ENCODE results near the gene TRIM16. TPM values are rescaled to one million over a fixed set of nuclear protein-coding genes. Genes with fewer than 3 reads are reported as not detected.
"Not testable (repeated sequence)": the region's sequence is repeated elsewhere in the genome, so short reads cannot be mapped to it uniquely, and the experiment has no call there.

The TRIM16 gene
- total RNA-seq, 1 donor from 2014 or later: 15.9 TPM

DNA sequence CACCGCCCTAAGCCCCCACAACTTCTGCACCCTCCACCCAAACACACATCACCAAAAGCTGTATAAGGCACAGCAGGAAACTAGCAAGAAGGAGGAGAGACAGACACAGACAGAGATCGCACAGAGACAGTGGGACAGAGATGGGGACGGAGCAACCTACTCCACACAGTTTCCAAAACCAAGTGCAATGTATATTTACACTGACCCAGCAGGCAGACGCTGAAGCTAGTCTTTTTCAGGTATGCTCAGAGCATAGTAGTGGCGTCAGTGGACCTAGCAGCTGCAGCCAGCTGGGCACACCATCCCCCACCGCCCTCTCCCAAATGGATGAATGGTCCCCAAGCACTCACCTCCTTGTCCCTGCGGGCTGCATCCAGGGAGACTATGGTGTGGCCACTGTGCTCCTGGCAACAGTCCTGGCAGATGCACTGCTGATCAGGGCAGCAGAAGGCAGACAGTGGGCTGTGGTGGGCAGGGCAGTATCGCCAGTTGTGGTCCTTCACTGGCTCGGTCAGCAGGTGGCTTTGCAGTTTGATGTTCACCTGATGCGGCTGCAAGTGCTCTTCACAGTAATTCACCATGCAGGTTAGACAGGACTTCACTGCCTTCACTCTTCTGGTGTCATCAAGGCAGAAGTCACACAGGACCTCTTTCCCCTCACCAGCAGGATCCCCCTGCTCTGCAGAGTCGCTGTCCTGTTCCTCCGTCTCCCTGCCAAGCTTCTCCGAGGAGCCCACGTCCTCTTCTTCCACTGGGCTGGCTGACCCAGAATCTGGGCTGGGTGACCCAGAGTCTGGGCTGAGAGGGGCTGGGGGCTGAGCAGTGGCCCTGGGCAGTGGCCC lies 33.1 kb downstream of the TRIM16 start:
- TF ChIP-seq, protein P1, sequence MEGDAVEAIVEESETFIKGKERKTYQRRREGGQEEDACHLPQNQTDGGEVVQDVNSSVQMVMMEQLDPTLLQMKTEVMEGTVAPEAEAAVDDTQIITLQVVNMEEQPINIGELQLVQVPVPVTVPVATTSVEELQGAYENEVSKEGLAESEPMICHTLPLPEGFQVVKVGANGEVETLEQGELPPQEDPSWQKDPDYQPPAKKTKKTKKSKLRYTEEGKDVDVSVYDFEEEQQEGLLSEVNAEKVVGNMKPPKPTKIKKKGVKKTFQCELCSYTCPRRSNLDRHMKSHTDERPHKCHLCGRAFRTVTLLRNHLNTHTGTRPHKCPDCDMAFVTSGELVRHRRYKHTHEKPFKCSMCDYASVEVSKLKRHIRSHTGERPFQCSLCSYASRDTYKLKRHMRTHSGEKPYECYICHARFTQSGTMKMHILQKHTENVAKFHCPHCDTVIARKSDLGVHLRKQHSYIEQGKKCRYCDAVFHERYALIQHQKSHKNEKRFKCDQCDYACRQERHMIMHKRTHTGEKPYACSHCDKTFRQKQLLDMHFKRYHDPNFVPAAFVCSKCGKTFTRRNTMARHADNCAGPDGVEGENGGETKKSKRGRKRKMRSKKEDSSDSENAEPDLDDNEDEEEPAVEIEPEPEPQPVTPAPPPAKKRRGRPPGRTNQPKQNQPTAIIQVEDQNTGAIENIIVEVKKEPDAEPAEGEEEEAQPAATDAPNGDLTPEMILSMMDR (IDR thresholded peaks at IDR 0.05; ENCODE audit: partially characterized antibody, unreplicated experiment): no peak
- Mint-ChIP-seq H3K27me3 (ENCODE audit: unreplicated experiment) (peaks cover 7% of the 10 kb centered on the region), H3K4me1 (ENCODE audit: low read depth, unreplicated experiment) (peaks cover 12% of the 10 kb centered on the region), H3K27ac (ENCODE audit: unreplicated experiment) (peak overlapping the region; percentile 48), H3K4me3 (ENCODE audit: unreplicated experiment) (peak overlapping the region; percentile 47), H3K36me3 (ENCODE audit: unreplicated experiment) (no peaks in the 10 kb centered on the region), H3K9me3 (ENCODE audit: unreplicated experiment) (peaks cover 2% of the 10 kb centered on the region)
- peak; percentile 19 for DNase-seq

DNA sequence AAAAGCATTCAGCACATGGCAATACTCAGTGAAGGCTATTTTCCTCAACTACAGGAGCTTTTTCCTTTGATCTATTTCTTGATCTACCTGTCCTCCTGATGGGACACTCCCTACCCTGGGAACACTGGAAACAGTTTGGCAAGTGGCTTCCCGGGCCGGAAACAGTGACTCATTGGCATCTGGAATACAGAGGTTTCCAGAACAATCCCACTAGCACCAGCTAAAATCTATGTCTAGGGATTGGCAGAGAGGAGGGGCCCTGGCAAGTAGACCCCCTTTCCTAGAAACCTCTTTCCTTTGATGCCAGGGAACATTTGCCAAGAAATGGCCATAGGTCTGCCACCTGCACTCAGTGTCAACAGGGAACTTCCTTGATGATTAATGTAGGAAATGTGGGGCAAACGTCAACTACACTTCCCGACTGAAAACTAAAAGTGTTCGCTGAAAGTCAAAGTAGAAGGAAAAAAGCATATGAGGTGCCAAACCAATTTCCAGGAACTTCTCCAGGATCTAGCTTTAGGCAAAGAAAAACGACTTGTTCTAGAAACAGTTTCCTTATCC lies 34.2 kb downstream of the TRIM16 start:
- peaks cover 7% of the 10 kb centered on the region for H3K27me3 Mint-ChIP-seq (ENCODE audit: unreplicated experiment)
- peaks cover 3% of the 10 kb centered on the region for H3K9me3 Mint-ChIP-seq (ENCODE audit: unreplicated experiment)
- no peaks in the 10 kb centered on the region for H3K36me3 Mint-ChIP-seq (ENCODE audit: unreplicated experiment)
- no peak for DNase-seq
- TF ChIP-seq, protein P1 (IDR thresholded peaks at IDR 0.05; ENCODE audit: partially characterized antibody, unreplicated experiment): no peak
- peaks cover 21% of the 10 kb centered on the region for H3K4me1 Mint-ChIP-seq (ENCODE audit: low read depth, unreplicated experiment)
- no peak overlapping the region for H3K4me3 Mint-ChIP-seq (ENCODE audit: unreplicated experiment)
- H3K27ac Mint-ChIP-seq (ENCODE audit: unreplicated experiment): no peak overlapping the region

DNA sequence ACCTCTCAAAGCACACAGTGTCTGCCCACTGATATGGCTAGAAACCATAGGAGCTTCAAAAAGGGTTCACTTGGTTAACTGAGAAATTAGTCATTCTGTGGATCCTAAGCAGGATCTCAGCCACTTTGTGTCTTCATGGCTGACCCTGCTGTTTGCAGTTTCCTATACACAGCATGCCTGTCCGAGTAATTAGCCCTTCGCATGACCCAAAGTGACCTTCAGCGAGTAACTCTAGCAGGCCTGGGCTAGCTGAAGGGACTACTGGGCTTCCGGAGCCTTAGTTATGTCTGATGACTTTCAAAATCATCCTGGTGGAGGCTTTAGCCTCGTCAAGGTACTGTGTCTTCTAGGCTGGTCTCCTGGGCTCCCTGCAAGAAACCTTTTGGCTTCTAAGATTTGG lies 35.7 kb downstream of the TRIM16 start:
- DNase-seq: no peak
- Mint-ChIP-seq H3K4me1 (ENCODE audit: low read depth, unreplicated experiment) (peaks cover 21% of the 10 kb centered on the region), H3K9me3 (ENCODE audit: unreplicated experiment) (peaks cover 3% of the 10 kb centered on the region), H3K4me3 (ENCODE audit: unreplicated experiment) (no peak overlapping the region), H3K36me3 (ENCODE audit: unreplicated experiment) (no peaks in the 10 kb centered on the region), H3K27ac (ENCODE audit: unreplicated experiment) (no peak overlapping the region), H3K27me3 (ENCODE audit: unreplicated experiment) (peaks cover 5% of the 10 kb centered on the region)
- TF ChIP-seq, protein P1 (IDR thresholded peaks at IDR 0.05; ENCODE audit: partially characterized antibody, unreplicated experiment): no peak

DNA sequence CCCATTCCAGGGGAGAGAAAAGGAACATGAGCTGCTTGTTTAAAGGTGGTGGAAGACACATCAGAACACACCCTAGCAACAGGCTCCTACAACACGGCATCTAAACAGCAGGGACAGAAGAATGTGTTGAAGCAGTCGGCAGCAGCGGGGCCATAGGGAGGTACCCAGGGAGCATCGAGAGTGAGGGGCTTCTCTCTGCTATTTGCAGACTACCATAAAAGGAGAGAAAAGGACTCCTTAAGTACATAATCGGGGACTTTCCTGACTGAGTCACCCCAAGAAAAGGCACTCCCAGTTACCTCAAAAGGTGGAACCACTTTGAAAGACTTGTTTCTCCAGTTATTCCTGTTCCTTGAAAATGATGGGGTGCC lies 38.2 kb downstream of the TRIM16 start:
- DNase-seq; H3K4me3 Mint-ChIP-seq (ENCODE audit: unreplicated experiment); H3K27me3 Mint-ChIP-seq (ENCODE audit: unreplicated experiment); H3K36me3 Mint-ChIP-seq (ENCODE audit: unreplicated experiment); H3K9me3 Mint-ChIP-seq (ENCODE audit: unreplicated experiment): not testable (repeated sequence)
- peaks cover 13% of the 10 kb centered on the region for H3K4me1 Mint-ChIP-seq (ENCODE audit: low read depth, unreplicated experiment)
- H3K27ac Mint-ChIP-seq (ENCODE audit: unreplicated experiment): peak overlapping the region; percentile 4

DNA sequence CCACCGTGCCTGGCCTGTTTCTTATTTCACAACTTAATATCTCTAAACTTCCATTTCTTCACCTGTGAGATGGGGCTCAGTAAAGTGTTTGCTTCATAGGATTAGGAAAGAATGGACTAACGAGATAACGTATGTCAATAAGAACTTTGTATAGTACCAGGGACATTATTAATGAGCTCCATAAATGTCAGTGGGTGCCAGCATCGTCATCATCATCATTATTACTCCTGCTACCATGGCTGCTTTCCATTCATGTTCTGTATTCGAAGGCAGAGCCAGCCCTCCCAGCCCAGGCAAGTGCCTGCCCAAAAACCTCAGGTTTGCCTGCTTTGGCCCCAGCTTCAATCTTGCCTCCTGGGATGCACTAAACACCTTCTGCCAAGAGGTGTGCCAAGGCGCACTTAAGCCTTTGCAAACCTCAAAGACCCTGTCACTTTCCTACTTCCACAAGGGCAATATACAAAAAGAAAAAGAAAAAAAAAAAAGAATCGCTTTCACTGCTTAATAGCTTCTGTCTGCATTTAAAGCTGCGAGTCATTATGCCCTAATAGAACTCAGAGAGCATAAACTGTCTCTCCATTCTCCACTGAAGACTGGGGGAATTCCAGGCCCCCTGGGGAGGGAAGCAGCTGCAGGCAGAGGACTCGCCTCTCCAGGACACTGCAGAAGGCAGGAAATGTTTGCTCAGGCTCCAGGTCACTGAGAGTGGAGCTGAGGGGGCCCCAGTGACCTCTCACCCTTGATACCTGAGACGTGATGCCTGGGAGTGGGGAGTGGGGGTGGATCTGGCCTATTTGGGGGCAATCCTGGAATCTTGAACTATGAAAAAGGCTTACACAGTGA lies 38.8 kb downstream of the TRIM16 start:
- H3K27ac Mint-ChIP-seq (ENCODE audit: unreplicated experiment): peak overlapping the region; percentile 4
- not testable (repeated sequence) for H3K4me3 Mint-ChIP-seq (ENCODE audit: unreplicated experiment); H3K4me1 Mint-ChIP-seq (ENCODE audit: low read depth, unreplicated experiment); H3K36me3 Mint-ChIP-seq (ENCODE audit: unreplicated experiment); H3K27me3 Mint-ChIP-seq (ENCODE audit: unreplicated experiment); H3K9me3 Mint-ChIP-seq (ENCODE audit: unreplicated experiment)
- DNase-seq: peak; percentile 69

DNA sequence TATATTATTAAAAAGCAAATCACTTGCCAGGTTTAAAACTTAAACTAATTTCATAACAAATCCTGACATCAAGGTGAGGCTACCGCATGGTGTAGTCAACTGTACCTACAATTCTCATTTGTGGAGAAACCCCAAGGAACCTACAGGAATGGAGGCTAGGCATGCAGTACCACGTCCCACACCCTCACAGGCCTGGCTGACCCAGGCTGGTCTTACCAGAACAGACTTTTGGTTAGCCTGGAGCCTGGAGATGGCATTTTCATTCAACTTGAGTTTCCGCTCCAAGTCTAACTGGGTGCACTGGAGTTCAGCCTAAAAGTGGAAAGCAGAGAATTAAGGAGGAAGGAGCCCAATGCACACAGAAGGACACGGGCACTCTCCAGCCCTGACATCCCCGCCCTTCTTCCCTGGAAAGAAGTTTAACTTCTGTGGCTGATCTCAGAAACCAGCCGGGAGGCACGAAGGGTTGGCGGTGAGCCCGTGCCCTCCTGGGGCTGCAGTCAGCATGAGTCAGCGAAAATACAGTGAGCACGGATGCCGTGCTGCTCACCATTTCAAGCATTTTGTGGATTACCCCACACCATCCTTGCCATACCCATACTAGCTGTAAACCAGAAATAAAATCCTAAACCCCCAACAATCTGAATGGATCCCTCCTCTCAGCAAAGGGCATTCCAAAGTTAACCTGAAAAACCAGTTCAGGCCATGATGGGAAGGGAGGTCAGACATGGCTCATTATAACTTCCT lies 41.4 kb downstream of the TRIM16 start:
- H3K4me1 Mint-ChIP-seq (ENCODE audit: low read depth, unreplicated experiment); H3K36me3 Mint-ChIP-seq (ENCODE audit: unreplicated experiment); DNase-seq; H3K27ac Mint-ChIP-seq (ENCODE audit: unreplicated experiment); H3K4me3 Mint-ChIP-seq (ENCODE audit: unreplicated experiment); H3K27me3 Mint-ChIP-seq (ENCODE audit: unreplicated experiment); H3K9me3 Mint-ChIP-seq (ENCODE audit: unreplicated experiment): not testable (repeated sequence)

DNA sequence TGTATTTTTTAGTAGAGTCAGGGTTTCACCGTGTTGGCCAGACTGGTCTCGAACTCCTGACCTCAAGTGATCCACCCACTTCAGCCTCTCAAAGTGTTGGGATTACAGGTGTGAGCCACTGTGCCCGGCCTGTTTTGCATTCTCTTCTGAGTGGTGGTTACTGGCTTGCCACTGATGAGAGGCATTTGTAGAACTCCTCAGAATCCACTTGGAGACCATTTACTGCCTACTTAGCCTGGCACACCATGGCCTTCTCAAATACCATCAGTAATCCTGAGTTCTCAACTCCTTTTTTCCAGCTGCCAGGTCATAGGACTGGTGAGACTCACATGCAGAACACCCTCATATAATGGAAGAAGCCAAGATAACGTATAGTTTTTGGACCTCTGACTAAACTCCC lies 42.1 kb downstream of the TRIM16 start:
- not testable (repeated sequence) for H3K4me3 Mint-ChIP-seq (ENCODE audit: unreplicated experiment); H3K27ac Mint-ChIP-seq (ENCODE audit: unreplicated experiment); DNase-seq; H3K9me3 Mint-ChIP-seq (ENCODE audit: unreplicated experiment); H3K27me3 Mint-ChIP-seq (ENCODE audit: unreplicated experiment); H3K4me1 Mint-ChIP-seq (ENCODE audit: low read depth, unreplicated experiment); H3K36me3 Mint-ChIP-seq (ENCODE audit: unreplicated experiment)

DNA sequence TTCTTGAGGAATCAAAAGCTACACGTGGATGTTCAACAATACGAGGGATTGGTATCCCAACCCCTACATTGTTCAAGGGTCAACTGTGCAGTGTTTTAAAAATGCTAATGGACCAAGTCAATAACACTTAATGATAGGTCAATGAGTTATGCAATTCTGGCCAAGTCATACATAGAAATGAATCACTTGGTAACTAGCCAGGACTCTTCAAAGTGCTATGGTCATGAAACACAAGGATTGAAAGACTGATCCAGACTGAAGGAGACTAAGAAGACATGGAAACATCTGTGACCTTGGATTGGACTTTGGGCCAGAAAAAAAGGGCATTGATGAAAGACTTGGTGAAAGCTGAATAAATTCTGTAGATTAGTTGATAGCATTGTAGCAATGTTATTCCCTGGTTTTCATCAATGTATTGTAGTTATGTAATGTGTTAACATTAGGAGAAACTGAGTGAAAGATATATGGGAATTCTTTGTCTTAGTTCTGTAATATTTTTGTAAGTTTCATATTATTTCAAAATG lies 53.1 kb downstream of the TRIM16 start:
- not testable (repeated sequence) for H3K36me3 Mint-ChIP-seq (ENCODE audit: unreplicated experiment); H3K27ac Mint-ChIP-seq (ENCODE audit: unreplicated experiment); H3K4me1 Mint-ChIP-seq (ENCODE audit: low read depth, unreplicated experiment)

More for the DNA sequence above, 53.1 kb downstream of the TRIM16 start:
- not testable (repeated sequence) for H3K27me3 Mint-ChIP-seq (ENCODE audit: unreplicated experiment); H3K4me3 Mint-ChIP-seq (ENCODE audit: unreplicated experiment); DNase-seq; H3K9me3 Mint-ChIP-seq (ENCODE audit: unreplicated experiment)
